Stimulated activated CD4-positive, alpha-beta T cell treated with anti-CD3 and anti-CD28 coated beads, Interleukin-12 subunit alpha, Interleukin-12 subunit beta, amount 100 ng/mL, for 4 hours (primary cell): ENCODE measurements around the gene PCP2.

Experiments used
- DNase-seq: peaks from one replicate; pipeline ENCODE4 v3.0.0-alpha.2; 2020

Gene PCP2

DNA sequence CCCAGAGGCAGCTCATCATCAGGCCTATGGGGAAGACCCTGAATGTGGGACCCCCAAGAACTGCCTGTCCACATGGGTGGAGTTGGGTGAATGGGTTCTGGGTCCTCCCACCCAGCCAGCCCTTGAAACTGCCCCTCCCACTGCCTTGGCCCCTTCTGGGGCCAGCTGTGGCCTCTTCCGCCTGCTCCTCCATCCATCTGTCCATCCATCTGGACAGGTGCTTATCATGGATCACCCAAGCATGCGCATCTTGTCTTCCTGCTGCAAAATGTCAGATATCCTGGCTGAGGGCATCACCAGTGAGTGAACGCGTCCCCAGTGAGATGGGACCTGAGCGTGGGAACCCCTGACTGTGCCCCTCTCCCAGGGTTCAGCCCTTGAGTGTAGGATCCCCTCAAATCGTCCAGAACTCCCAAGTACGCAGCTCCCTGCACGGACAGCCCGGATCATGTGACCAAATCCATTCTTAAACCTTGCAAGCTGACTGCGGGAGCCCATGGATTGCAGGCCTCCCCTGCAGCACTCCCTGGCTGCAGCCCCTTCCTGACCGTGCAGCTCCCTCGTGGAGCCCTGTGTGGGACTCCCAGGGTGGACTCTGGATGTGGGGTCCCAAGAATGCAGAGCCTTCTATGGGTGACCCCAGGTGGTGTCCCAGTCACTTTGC is 5.4 kb upstream of the PCP2 start:
- DNase-seq: no peak

DNA sequence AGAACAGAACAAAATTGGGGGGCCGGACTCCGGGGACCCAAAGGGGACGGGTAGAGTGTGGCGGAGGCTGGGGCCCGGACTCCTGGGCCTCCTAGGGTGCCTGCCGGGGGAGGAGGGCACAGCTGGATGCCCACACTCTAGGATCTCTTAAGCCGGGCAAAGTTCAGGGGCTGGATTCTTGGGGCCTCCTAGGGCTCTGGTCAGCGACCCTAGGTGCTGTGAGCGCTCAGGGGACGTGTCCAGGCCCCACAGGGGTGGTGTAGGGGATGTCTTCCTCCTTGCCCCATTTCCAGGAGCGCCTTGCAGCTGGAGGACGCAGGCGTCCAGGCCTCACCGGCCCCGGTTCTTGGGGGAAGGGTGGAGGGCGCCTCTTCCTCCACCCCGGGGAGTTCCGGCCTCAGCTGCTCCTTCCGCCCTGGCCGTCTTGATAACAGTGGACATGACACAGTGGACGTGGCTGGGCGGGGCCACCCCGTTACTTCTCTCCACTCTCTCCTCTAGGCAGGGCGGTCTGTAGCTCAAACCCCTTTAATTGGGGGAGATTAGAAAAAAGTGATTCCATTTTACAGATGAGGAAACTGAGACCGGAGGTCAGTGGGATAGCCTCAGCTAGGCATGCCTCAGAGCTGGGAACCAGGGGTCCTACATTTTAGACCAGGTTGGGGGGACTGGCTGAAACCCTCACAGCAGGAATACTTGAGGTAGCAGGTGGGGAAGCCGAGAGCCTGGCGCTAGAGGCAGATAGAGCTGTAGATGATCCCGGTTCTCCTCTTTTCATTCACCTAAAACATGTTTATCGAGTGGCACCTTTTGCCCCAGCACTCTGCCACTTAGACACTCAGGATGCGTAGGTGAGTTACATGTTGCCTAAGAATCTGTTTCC is 4.1 kb upstream of the PCP2 start:
- DNase-seq: no peak

DNA sequence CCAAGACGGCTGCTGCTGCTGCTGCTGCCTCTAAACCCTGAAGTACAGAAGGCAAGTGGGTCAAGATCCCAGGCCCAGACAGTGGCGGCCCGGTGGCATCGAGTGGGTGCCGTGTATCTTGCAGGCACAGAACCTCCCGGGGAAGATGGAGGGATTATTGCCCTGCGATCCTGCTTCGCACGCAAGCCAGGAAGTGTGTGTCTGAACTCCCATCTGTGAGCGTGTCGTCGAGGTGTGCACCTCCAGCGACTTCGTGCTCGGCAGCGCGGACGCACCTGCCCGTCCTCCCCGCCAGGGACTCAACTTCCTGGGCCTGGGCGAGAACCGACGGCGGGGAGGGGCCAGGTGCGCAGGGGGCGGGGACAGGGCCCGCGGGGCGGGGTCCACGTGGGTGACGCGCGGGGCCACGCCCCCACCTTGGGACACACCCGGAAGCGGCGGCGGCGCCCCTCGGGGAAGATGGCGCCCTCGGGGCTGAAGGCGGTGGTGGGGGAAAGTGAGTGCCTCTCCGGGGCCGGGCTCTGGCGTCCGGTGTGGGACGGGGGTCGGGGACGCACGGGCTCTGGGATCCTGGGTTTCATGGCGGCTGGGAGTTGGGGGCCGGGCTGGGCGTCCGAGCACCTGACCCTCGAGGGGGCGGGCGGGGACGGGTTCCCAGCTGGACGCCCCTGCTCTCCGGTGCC is 3.3 kb upstream of the PCP2 start, which contains the start of gene STXBP2:
Gene STXBP2 (plus strand): TSS at position 420 of the 683 bp plus-strand sequence. CDS start 40 bp downstream, at position 460.
- peak; percentile 92 for DNase-seq

DNA sequence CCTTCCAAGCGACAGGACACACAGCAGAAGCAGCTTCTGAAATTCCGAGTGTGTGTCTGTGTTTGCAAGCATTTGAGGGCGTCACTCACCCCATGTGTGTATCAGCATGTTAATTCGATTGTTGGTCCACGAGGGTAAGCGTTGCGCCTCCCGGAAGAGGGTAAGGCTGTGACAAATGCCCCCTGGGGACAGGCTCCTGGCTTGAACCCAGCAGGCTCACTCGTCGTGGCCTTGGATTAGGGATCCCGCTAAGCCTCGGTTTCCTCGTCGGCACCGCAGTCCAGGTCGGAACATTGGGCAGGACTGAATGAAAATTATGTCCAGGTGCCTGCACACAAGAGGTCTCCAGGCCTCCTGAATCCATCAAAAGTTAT is 2.8 kb upstream of the PCP2 start:
- no peak for DNase-seq

DNA sequence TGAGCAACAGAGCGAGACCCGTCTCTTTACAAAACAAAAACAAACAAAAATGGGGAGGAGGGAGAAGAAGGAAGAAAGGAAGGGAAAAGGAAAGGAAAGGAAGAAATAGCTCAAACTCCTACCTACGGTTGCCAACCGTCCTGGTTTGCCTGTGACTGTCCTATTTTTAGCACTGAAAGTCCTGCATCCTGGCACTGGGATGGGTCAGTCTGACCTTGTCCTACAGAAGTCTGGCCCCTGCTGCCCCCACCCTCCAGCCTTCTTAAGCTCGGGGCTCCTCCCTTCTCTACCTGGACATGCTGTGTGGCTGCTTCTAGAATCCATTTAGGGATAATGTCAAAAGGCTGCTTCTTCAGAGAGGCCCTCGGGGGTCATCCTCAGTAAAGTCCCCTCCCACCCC is 2.2 kb upstream of the PCP2 start:
- DNase-seq: no peak

DNA sequence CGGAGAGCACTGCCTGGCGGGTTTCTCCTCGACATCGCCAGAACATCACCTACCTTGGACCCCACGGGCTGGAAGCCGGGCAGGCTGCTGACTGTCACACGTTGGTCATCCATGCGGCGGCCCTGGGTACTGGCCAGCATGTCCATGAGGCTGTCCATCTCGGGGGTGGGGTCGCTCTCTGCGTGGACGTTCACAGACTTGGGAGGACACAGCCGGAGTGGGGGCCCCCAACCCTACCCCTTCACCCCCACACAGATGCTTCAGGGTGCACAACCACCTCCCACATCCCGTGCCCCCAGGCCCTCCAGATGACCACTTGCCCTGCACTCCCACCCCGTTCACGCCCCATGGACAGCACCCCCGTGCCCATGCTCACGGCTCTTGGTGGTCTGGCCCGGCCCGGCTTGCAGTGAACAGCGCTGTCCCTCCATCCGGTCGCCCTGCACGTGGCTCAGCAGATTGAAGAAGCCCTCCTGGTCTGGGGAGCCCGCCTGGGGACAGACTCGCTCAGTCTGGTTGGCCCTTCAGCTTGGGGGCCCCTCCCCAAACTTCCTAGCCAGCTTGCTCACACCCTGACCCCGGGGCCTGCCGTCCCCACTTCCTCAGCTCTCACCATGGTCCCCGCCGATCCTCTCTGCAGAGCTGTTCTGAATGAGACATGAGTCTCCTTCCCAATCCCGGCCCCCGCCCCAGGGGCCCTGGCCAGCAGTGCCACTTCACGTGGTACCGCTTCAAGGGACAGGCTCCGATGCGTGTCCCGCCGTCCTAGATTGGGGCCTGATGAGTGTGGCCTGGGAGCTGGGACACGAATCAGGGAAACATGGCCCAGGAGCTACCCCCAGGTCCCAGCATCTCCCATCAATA is 947 bp downstream of the PCP2 start:
- DNase-seq: no peak

DNA sequence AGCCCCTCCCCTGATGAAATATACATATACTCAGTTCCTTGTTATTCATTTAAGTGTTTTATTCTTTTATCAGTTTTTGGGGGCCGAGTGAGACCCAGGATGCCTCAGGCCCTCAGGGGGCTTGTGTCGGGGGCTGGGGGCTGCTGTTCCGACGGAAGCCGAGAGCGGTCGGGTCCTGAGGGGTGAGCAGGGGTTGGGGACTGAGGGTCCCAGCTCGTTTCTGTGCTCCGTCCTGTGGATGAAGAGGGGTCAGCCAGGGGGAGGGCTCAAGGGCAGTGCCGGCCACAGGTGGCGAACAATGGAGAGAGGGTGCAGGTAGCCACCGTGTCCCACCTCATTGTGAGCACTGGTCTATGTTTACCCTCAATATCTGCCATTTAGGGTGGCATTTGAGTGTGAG is 1.9 kb downstream of the PCP2 start:
- no peak for DNase-seq

DNA sequence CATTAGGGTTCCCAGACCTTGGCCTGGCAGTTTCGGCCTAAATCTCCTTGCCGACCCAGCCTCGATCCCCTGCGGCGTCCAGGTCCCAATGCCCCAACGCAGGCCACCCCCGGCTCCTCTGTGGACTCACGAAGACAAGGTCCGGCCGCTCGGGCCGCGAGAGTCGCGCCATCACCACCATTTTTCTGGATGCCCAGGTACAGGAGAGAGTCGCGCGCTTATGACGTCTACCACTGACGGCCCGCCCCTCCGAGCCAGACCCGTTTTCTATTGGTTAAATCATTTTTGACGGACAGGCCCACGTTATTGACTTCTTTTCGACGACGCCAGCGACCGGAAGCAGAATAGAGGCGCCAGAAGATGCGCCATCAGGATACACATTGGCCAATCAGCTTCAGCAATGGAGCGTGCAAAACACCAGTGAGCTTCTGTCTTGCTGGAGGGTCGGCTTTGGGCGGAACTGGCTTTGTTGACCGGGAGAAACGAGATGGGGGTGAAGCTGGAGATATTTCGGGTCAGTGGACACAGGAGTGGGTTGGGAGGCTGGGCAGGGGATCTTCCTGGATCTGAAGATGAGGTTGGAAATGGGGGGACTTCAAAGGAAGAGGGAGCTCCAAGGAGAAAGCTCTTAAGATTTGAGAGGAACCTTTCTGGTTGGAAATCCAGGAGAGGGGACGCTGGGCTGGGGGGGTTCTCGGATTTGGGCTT is 4.0 kb downstream of the PCP2 start, which contains the start of the genes PET100 and XAB2:
Gene PET100 (plus strand): TSS at position 447 of the 708 bp plus-strand sequence. CDS start 41 bp downstream, at position 488.
Gene XAB2 (minus strand): TSS at position 199 of the 708 bp plus-strand sequence. CDS start 18 bp downstream, at position 181.
- peak; percentile 85 for DNase-seq

DNA sequence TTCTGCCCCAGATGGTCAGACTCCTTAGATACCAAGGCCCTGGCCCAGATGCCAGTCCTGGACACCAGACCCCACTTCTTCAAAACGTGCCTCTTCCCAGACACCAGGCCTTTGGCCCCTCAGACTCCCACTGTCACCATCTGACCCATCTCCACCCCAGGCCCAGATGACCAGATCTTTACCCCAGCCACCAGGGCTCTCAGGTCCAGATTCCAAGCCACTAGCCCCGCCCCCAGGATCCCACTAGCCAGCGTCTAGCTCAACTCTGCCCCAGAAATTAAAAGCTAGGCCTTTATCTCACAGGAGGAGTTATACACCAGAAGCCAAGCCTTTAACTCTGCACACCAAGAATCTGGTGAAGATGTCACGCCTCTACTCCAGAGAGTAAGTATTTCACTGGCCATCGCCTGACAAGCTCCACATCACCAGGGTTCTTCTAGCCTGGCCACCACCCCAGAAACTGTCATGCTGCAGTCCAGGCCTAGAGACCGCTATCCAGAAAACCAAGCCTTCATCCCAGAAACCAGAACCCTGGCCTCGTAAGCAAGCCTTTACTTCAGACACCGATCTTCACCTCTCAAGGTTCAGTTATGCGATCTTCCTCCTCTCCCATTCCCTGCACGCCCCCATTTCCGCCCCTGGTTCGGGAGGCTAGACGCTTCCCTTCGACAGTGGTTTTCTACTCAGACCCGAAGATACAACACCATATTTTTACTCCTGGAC is 4.8 kb downstream of the PCP2 start:
- no peak for DNase-seq

DNA sequence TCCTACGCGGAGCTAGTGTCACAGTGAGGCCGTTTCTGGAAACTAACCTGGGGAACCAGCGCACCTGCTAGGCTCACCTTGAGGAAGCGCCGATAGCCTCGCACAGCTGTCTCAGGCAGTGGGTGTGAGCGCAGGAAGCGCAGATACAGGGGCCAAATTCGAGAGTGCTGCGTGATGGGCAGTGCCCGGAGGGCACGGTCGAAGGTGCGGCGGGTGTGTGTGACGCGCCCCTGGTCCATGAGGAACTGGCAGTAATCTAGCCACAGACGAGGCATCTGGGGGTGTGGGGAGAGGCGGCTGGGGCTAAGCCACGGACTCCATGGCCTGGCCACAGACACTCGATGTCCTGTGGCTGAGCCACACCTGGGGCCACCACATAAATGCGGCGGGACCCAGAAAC is 6.4 kb downstream of the PCP2 start:
- no peak for DNase-seq

DNA sequence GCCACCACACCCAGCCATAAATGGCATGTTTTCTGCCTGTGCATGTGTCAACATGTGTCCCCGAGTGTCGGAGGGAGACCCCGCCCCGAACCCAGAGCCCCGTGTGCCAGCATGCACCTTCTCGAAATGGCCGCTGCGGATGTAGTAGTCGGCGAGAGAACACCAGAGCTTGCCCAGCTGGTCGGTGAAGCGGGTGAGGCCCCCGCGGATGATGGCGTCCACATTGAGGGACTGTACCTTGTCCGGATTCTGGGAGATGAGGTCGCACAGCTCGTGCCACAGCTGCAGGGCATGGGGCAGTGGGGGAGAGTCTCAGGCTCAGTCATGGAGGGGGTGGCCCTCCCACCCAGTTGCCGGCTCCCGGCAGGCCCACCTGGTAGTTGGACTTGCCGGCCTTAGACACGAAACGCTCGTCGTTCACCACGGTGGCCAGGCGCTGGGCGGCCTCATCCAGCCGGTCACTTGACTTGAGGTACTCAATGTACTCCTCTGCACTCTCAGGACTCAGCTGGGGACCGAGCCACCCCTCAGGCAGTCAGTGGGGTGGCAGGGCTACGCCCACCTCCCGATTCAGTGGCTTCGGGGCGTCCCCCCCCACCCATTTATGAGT is 7.7 kb downstream of the PCP2 start:
- no peak for DNase-seq

DNA sequence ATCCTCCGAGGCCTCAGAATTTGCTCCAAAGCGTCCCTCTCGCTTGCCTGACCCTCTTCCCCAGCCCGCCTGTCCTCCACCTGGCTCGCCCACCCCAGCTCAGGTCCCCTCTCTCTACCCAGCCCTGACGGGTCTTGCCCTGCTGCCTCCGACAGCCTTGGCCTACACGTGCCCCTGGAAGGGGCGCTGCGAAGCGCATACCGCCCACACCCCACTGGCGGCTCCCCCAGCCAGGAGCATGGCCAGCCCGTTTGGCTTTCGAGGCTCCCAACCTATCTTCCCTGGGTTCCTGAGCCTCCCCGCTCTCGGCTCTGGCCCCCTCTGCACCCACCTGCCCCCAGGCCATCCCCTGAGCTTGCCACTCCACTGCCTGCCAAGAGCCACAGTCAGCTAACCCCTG is 8.7 kb downstream of the PCP2 start:
- DNase-seq: no peak

DNA sequence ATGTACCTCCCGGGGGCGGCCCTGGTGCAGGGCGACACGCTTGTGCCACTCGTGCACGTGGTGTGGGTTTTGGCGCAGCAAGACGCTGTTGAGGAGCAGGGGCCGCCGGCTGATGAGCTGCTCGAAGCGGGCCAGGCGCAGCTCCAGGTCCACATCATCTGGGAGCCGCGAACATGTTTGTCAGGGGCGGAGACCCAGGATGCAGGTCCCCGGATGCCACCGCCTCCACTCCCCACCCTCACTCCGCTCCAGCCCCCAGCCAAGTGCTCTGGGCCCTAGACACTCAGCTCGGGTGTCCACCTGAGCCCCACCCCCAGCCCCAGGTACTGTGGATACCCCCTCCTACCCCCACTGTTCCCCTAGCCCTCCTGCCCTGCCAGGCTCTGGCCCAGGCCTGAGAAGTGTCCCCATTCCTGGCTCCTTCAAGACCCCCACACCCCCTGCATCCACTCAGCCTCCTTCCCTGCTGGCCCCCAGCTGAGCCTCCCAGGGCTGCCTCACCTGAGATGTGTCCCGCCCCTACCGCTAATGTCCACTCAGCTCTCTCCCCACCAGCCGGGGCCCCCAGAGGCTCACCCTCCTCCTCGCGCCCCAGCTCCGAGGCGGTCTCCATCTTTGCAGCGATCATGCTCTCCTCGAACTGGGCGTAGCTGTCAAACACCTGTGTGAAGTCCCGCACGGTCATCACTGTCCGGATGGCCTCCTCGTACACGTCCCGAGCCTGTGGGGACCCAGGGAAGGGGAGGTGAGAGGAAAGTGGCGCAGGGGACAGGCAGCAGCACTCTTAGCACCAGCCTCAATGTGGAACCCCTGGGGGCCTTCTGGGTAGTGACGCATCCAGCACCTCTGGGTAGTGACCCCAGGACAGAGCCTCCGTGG is 9.6 kb downstream of the PCP2 start:
- DNase-seq: no peak

DNA sequence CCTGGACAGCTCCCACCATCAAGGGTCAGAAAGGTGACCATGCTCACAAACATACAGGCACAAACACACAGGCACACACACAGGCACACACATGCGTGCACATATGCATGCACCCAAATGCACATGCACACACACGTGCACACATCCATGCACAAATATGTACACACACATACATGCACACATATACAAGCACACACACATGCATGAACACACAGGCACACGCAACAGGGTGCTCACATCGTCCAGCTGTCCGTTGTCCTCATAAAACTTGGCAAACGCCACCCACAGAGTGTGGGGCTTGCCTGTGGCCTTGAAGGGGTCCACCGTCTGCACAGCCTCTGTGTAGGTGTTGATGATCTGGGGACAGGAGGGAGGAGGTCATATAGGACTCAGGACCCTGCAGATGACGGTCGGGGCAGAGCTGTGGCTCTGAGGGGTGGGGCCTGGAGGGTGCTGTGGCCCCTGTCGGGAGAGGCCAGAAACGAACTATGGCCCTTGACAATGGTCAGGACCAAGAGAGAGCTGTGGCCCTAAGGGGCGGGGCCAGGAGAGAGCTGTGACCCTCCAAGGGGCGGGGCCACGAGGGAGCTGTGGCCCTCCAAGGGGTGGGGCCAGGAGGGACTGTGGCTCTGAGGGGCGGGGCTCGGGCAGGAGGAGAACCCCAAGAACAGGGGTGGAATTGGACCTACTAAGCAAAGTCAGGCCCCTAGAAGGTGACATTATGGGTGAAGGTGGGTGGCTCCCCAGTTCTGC is 10.4 kb downstream of the PCP2 start:
- no peak for DNase-seq

DNA sequence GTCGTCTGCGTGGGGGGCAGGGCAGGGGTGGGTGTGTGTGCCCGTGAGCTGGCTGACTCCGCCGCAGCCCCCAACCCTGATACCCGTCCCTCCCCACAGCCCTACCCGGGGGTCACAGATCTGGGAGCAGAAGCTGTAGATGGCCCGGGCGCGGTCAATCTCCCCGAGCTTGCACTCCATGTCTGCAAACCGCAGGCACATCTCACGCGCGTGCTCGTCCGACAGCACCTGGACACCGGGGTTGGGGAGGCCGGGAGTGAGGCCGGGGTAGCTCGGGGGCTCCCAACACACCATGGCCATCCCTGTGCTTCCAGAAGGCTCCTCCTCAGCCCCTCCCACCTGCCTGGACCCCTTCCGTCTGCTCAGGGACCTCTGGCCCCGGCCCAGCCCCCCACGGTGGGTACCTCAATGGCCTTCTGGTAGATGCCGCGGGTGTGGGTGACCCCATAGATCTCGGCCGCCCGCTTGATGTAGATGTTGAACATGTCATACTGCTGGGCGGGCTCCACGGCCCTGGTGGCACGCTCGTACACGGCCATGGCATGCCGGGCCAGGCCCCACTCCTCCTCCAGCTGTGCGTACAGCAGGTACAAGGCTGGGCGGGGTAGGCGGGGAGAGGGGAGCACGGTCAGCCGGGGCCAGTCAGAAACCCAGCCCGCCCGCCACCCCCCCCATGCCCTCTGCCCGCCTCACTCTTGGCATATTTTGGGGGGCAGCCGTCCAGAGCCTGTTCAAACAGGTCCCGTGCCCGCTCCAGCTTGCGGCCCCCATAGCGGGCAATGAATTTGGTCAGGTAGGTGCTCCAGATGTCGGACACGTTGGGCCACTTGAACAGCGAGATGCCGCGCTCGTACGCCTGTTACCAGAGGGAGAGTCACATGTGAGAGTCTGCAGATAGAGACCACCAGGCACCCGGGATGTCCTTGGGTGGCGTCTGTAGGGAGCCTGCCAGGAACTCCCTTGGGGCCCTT is 12.8 kb downstream of the PCP2 start:
- DNase-seq: no peak

DNA sequence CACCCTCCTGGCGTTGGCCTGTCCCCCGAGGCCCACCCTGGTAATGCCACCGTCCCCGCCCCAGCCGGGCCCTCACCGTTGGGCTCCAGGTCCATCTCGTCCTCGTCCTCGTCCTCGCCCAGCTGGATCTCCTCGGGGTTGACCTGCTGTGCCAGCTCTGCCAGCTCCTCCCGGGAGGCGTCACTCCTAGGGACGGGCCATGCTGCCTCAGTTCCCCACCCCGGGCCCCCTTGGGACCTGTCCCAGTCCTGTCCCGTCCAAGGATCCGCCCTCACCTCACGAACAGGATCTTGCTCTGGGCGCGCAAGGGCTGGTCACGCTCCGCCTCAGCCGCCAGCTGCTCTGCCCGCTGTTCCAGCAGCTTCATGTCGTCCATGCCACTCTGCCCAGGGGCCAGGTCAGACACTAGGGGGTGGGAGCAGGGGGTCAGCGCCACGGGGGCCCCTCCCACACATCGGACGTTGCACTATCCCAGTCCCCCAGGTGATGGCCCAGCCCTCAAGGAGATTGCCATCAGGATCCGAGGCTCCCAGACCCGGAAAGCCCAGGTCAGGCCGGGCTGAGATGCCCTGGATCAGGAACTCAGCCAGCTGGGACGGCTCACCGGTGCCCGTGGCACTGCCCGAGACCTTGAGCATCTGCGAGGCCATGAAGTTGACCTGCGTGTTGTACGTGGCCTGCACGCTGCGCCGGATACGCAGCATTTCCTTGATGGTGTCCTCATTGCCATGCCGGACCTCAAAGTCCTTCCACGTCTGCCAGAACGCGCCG is 13.7 kb downstream of the PCP2 start:
- DNase-seq: no peak
